ENCODE data around the gene SELENOK.

Gene SELENOK

DNA sequence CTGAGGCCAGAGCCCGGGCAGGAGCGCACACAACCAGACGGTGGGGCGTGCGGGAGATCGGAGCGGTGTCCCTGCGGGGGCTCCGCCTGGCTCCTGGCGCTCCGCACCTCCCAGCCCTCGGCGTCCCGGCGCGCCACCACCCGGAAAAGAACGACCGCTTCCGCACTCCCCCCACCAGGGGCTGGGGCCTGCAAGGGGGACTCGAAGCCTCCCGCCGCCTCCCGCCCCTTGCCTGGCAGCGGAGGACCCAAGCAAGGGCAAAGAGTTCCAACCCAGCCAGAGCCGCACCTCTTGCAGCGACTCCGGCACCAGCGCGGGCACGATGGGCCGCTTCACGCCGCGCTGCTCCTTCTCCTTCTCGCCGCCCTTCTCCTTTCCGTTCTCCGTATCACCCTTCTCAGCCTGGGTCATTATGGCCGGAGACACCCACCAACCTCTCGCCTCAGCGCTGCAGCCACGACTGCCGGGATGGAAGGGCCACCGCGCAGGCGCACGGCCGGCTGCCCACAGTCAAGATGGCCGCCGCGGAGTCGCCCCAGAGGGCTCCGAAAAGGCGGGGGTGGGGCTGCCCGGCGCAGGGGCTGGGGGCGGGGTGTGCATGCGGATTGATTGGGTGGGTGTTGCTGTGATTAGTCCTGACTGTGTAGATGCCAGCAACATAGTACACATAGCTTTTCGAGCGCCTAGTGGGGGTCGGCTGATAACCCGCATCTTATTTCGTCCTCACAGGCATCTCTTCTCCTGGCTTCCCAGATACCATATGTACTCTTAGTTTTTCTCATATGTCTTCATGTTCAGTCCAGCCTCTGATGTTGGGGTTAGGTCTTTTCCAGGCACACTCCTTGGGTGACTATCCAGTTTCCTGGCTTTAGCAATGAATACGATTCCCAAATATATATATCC, 9.7 kb downstream of the SELENOK start, which contains the start of gene ACTR8:
Gene ACTR8 (minus strand): TSS at position 462 of the 903 bp plus-strand sequence. CDS start 51 bp downstream, at position 411.
- DNase-seq = peak; percentile 89

DNA sequence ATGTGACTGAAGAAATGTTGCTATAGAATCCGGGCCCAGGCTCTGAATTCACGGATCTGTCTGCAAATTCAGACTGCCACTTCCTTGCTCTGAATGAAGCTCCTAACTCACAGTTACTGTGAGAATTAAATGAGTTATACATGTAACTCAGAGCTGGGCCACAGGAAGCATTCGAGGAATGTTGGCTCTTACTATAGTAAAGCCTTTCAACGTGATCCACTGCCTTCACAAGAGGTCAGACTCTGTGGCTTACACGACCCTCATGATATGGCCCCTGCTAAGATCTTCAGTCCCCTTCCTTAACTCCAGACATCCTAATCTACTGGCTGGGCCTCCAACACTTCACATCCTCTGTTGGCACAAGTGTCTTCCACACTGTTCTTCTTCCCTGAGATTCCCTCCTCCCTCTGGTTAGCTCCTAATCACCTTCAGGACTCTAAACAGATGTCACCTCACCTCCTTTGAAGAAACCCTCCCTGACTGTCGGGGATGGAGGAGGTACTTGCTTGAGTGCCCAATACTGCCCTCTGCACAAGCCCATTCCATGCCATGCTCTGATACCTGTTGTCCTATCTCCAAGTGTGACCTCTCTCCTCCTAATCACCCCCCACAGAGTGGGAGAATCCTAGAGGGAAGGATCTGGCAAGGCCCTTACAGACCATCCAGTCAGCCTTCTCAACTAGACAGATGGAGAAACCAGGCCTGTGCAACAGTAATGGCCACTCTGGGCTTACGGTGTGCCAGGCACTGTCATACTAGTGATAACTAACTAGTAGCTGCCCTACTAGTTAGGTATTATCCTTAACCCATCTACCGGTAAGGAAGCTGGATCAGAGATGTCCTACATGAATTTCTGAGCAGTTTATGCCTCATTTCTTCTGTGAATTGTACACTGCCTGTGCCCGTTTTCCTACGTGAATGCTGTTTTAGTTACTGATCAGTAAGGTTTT, 11.0 kb downstream of the SELENOK start:
- no peak for DNase-seq

DNA sequence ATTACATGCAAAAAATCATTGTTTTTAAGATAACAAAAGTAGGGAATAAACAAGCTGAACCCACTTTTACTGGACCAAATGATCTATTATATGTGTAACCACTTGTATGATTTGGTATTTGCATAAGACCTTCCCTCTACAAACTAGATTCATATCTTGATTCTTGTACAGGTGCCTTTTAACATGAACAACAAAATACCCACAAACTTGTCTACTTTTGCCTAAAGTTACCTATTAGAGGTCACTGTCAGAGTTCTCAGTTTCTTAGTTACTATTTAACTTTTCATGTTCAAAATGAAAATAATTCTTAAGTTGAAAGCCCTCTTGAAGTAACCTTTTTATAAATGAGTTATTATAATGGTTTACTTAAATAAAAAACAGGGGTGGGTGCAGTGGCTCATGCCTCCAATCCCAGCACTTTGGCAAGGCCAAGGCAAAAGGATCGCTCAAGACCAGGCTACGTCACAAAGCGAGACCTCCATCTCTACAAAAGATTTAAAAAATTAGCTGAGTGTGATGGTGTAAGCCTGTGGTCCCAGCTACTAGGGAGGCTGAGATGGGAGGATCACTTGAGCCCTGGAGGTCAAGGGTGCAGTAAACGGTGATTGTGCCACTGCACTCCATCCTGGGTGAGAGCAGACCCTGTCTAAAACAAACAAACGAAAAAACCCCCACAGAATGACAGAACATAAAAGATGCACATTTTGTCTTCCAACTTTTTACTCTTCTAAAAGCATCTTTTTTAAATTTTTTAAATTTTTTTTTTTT, 25.7 kb downstream of the SELENOK start:
- no peak for DNase-seq

DNA sequence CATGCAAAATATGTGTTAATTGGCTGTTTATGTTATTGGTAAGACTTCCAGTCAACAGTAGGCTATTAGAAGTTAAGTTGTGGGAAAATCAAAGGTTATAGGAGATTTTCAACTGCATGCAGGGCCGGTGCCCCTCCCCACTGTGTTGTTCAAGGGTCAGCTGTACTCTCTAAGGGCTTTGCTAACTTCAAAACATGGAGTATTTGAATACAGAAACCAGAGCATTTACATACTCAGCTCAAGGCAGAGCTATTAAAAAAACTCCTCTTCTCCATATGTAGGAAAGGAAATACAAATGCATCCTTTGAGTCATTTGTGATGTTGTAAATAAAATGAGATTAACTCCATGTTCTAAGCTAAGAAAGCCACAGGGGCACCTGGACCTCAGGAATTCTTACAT, 28.5 kb downstream of the SELENOK start:
- DNase-seq = no peak

DNA sequence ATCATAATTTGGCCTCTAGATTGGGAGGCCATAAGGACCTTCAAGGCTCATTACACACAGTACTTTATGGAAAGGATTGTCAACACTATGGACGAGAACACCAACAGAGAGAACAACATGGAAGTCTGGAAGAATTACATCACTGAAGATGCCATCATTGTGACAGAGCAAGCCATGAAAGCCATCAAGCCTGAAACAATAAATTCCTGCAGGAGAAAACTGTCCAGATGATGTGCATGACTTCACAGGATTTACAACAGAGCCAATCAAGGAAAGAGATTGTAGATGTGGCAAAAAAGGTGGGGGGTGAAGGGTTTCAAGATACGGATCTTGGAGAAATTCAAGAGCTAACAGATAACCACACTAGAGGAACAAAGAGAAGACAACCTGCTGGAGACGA, 29.4 kb downstream of the SELENOK start:
- no peak for DNase-seq

DNA sequence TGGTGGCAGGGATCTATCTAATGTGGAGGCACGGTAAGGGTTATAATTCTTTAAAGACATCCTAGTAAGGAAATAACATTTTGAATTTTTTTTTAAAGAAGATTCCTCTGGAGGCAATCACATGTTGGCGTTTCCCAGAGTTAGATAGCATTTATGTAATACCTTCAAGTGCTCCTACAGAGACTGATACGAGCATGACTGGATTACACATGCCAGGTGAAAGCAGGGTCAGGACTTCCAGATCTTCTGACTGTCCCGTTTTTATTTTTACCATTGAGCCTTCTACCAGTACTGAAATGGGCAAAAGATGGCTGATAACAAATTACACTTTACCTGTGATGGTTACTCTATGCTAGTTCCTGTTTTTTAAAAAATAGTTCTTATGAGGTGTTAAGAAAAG, 31.5 kb downstream of the SELENOK start:
- no peak for DNase-seq

DNA sequence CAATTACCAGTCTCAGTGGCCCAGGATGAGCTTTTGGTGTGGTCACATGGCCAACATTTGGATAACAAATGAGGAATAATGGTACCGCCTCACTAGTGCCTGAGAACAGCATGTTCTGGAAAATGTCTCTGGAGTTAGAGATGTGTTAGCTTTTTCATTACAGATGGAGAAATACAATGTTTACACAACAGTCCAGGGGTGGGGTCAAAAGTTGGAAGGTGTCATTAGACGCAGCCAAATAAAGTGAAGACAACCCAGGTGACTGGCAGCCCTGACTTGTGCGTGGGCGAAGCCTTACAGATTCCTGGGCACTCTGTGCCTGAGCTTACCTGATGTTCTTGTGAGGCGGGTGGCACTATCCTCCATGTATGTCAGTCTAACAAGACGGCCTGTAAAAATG, 32.5 kb downstream of the SELENOK start:
- DNase-seq = no peak

DNA sequence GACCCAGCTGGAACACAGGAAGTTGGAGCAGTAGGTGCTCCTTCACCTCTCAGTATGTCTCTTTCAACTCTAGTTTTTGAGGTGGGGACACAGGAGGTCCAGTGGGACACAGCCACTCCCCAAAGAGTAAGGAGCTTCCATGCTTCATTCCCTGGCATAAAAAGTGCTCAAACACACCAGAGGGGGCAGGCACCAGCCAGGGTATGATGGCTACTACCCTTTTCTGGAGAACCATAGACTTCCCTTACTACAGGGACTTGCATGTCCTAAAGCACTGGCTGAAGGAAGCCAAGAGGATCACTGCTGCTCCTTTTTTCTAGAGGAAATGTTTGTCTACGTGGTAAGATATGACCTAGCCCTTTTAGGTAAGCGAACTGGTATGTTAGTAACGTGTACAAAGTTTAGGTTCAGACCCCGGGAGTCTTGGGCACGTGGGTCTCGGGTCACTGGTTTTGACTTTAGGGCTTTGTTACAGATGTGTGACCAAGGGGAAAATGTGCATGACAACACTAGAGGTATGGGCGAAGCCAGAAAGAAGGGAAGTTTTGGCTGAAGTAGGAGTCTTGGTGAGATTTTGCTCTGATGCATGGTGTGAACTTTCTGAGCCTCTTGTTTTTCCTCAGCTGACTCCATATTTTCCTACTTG, 33.4 kb downstream of the SELENOK start:
- DNase-seq = no peak

DNA sequence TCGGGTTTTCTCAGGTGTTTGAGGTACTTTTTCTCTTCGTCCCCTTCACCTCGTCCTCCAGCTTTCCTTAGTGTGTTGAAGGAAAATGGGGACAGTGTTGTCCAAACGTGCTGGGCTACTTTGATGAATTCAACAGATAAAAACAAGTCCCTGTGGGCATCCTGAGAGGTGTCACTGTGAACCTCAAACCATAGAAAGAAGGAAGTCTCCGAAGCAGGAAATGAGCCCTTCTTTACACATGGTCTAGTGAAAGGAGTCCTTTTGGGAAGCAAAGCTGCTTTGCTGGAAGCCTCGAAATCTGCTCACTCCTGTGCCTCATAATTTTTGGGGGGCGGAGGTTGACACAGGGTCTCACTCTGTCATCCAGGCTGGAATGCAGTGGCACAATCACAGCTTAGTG, 34.7 kb downstream of the SELENOK start:
- DNase-seq = no peak

DNA sequence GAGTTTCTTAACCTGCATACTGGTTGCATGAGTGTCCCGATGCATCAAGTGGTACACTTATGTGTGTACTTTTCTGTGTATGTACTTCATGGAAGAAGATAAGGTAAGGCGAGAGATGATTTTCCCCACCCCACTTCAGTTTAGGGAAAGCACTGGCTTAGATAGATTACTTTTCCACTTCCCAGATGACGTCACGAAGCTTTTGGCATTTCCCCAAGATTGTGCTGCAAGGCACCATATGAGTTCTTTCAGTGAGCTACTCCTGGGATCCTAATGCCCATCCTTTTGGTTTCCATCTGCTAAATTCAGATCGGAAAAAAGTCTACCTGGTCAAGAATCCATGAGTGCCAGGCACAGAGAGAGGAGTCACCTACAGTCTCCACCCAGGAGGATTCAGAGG, 40.8 kb downstream of the SELENOK start:
- no peak for DNase-seq

DNA sequence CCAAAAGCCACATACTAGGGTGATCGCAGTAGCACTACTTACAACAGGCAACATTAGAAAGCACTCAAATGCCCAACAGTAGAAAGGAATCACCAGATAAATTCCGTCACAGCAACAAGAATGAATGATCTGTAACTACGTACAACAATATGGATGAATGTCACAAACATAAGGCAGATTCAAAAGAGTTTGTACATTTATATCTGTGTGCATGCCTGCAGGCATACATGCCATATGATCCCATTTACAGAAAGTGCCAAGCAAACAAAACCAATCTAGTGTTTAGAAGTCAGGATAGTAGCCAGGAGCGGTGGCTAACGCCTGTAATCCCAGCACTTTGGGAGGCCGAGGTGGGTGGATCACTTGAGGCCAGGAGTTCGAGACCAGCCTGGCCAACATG, 41.7 kb downstream of the SELENOK start:
- DNase-seq = no peak

DNA sequence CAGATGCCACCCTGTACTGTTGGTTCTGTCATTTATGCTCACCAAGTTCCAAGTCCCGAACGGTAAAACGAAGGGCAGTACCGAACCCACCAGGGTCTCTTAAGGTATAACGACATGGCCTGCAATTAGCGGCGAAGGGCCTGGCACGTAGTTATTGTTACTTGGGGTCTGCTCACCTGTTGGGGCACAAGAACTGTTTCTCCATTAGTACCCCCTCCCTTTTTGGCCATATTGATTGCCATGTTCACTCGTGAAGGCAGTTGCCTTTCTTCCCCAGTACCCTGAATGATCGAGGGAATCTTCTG, 44.9 kb downstream of the SELENOK start:
- DNase-seq = no peak

DNA sequence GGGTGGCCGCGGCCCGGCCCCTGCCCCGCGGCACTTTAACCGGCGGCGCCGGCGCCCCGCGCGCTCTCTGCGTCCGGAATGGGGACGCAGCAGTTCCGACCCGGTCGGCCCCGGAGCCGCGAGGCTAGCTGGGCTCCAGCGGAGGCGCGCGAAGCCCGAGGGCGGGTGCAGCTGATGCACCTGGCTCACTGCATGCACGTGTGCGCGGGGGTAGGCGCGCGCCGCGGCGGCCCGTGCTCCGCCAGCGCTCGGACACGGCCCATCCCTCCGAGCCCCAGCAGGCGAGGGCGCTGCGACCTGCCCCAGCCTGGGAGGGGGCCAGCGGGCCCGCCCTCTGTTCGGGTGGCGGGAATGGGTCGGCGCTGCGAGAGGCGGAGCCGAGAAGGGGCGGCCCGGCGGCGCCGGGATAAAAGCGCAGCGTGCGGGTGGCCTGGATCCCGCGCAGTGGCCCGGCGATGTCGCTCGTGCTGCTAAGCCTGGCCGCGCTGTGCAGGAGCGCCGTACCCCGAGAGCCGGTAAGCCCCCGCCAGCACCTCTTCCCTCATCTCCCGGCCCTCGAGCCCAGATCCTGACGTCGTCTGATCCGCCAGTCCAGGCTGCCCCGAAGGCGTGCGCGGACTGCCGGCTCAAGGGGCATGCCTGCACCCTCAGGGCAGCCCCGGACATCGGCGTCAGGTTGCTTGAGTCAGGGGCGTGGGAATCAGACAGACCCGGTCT, 45.4 kb downstream of the SELENOK start, which contains the start of the genes CHDH and IL17RB:
Gene CHDH (minus strand): TSS at position 286 of the 717 bp plus-strand sequence. CDS start 22,411 bp downstream, outside the sequence.
Gene IL17RB (plus strand): TSS at position 435 of the 717 bp plus-strand sequence. CDS start 21 bp downstream, at position 456.
- DNase-seq = peak; percentile 85

DNA sequence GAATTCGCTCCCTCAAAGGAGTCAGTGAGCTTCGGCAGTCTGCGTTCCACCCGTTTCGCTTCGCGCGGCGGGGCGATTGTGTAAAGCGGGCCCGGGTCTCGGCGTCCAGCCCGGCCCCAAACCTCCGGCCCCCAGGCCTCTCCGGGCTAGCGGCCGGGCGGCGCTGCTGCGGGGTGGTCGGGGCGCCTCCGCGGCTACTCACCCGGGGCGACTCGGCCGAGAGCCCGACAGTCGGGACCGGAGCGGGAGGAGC, 45.9 kb downstream of the SELENOK start:
- no peak for DNase-seq

DNA sequence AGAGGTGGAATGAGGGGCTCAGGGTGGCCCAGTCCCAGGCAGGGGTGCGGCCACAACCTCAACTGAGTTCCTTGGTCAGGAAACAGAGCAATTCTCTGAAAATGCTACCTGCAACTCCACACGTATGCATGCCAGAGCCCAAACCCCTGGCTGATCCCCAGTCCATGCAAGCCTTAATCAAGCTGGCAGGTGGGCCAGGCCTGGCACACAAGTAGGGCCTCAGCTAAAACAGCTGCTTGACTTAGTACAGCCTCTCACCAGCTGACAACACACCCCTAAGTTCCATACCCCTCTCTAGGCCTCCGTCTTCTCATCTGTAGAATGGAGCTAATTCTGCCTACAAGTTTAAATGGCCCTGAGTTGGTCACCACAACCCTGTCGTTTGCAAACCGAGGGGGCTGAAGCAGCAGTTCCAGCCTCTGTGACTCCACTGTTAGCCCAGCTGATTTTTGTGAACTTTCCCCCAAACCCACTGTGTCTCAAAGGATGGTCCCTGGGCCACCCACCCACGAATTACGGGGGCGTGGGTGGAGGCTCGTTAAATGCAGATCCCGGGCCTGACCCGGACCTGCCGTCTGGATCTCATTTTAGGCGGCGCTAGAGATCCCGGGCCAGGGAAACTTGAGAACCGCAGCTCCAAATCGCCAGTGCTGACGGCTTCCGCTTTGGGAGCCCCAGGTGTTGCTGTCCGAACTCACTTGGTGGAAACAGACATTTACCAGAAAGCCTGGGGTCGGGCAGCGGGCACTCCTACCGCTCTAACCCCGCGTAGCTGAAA, 46.4 kb downstream of the SELENOK start:
- DNase-seq = peak; percentile 53

DNA sequence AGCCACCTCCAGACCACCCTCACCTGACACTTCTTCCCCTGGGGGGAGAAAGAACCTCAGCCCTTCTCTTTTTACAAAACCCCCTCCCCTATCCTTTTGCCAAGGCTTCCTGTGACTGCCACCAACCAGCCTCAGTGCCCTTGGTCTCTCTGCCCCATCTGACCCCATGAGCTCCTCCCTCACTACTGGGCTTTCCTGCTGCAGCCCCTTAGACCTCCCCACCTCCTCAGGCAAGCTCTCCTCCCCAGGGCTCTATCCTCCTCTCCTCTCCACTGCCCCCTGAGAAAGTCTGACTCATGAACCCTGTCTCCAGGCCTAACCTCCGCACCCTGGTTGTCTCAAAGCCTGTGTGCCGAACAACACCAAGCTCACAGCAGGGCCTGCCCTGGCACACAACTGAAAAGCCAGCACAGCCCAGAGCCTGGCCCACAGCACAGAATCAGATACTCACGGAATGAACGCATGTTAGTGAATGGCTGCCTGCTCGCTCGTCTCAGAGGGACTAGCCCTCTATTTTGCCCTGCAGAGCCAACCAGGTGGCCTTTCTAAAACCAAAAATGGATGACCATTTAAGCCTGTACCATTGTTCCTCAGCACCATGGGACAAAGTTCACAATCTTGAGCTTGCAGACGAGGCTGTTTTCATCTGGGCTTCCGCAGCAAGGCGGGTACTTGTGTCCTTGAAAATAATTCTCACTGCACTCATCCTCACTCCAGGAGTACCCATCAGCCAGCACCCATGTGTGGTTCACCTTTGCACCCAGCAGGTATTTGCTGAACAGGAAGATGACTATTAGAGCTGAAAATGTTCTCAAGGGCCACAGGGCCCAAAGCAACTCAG, 47.2 kb downstream of the SELENOK start:
- DNase-seq = peak; percentile 10

DNA sequence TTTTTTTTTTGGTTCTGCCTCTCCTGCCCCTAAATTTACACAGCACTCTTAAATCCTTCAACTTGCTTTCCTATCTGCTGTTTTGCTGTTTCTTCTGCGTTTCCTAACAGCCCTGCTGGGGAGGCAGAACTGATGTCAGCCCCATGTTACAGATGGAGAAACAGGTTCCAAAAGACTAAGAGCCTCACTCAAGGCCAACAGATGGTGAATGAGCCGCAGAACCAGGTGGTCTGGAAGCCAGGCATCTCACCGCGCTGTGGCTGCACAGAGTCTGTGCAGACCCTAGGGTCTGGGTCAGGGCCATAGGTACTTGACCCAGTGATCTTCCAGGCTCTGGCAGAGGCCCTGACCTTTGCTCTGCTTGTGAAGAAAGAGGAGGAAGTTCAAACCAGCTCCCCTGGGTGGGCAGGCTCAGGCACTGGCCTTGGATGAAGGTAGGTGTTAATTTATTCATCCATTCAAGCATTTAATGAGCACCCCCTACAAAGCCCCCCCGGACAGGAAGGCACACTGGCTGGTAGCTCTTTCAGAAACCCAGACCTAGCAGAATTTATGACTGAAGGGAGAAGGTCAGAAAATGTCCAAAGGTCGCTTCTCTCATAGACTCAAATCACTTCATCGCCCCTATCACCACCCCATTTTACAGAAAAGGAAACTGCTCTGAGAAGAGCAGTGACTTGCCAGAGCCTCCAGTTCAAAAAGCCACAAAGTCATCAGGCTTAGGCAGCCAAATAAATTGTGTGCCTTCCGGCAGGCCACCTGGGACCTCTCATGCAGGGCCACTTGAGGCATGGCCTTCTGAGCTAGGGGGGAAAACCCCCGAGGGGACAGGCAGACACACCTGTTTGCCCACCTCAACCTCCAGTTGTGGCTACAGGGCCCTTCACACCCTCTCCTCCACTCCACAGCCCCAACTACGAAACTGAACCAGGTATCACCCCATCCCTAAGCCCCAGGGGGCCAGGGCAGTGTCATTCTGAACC, 48.2 kb downstream of the SELENOK start:
- DNase-seq = peak; percentile 50

DNA sequence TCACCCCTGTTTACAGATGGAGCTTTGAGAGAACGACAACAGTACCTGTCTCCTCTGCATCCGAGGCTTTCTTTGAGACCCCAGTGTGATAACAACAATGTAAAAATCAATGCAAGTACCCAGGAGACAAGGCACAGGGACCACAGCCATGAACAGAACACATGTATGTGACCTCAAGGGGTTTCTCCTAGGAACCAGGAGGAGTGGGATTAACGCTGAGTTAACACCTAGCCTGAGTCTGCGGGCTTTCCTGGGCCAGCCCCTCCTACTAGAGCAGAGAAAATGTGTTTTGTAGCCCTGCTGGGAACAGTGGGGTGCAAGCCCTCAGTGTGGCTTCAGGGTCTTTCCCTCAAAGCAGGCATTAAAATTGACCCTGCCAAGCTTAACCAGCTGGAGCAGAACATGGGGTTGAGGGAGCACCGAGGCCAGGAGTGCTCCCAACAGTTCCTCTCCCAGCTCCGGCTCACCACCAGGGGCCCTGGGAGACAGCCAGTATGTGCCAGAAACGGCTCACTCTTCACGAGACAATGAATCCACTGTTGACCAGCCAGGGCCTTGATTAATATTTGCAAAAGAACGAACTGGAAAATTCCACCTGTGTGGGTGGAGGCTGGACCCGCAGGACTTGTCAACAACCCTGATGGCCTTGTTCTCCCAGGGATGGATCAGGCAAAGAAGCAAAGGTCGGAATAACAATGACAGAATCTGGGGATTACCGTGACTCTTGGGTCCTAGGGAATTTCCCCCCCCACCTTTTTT, 49.0 kb downstream of the SELENOK start:
- DNase-seq = peak; percentile 88
